Parathyroid adenoma (tissue), 2 donors: ENCODE measurements around the gene PCNX2.

Experiments
- H2AFZ ChIP-seq: fragments of 300-600 bp; sonication (generic); one replicate; pipeline ENCODE4 v1.7.0; 2017; ENCODE audit warnings: antibody characterized with exemption, mild to moderate bottlenecking
- H3K27ac ChIP-seq: fragments of 300-600 bp; sonication (generic); one replicate; pipeline ENCODE4 v1.7.0; 2017
- H3K27me3 ChIP-seq: fragments of 300-600 bp; sonication (generic); one replicate; pipeline ENCODE4 v1.7.0; 2017; ENCODE audit warnings: low read length; ENCODE audit not compliant: control insufficient read depth, insufficient read depth
- H3K36me3 ChIP-seq: fragments of 300-600 bp; sonication (generic); one replicate; pipeline ENCODE4 v1.7.0; 2017; ENCODE audit warnings: low read length; ENCODE audit not compliant: control insufficient read depth, insufficient read depth
- H3K4me1 ChIP-seq: fragments of 300-600 bp; sonication (generic); one replicate; pipeline ENCODE4 v1.7.0; 2017; ENCODE audit warnings: control low read depth
- H3K4me2 ChIP-seq: fragments of 300-600 bp; sonication (generic); one replicate; pipeline ENCODE4 v1.7.0; 2017; ENCODE audit warnings: low read length
- H3K4me3 ChIP-seq: fragments of 300-600 bp; sonication (generic); one replicate; pipeline ENCODE4 v1.7.0; 2017; ENCODE audit warnings: low read depth, low read length
- H3K79me2 ChIP-seq: fragments of 300-600 bp; sonication (generic); one replicate; pipeline ENCODE4 v1.7.0; 2017; ENCODE audit warnings: control low read depth
- H3K9ac ChIP-seq: fragments of 300-600 bp; sonication (generic); one replicate; pipeline ENCODE4 v1.7.0; 2017; ENCODE audit warnings: mild to moderate bottlenecking
- H3K9me3 ChIP-seq: fragments of 300-600 bp; sonication (generic); one replicate; pipeline ENCODE4 v1.7.0; 2017; ENCODE audit warnings: low read length; ENCODE audit not compliant: control insufficient read depth
- TF ChIP-seq, protein P1 (sequence below): fragments of 300-600 bp; sonication (generic); IDR thresholded peaks from one replicate; pipeline ENCODE4 v1.7.0; 2017; ENCODE audit warnings: antibody characterized with exemption, mild to moderate bottlenecking
- donor health status: primary hyperparathyroidism.

The PCNX2 gene

DNA sequence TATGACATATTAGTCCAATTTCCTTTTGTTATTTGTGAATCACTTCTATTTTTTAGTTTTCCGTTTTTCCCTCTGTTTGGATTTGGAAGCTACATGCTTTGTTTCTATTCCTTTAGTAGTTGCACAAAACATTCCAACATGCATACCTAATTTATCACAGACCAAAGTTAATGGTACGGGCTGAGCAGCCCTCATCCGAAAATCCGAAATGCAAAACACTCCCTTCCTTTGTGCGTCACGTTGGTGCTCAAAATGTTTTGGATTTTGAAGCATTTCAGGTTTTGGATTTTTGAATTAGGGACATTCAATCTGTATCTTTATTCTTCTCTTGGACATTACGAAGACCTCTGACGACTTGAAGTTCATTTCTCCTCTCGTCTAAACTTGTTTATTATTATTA, 124.8 kb downstream of the PCNX2 start:
- H3K4me1 ChIP-seq = no peaks in the 10 kb centered on the region

DNA sequence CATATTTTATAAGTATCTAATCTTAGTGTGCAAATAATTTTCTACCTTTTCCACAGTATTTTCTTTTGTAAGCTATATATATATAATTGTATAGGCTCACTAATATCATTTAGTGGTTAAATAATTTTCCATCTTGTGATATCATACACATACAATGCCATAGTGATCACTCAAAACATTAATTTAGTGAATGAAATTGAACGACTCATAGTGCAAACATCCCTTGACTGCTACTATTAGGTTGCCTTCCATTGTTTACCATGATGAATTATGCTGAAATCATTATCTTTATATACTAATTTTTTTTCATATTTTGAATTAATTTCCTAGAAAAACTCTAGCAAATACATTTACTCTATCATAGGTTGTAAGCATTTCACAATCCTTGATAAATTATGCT, 127.1 kb downstream of the PCNX2 start:
- H3K79me2 ChIP-seq = no peaks in the 10 kb centered on the region
- no peak overlapping the region for H3K27ac ChIP-seq
- no peak overlapping the region for H3K4me2 ChIP-seq
- H2AFZ ChIP-seq = no peak overlapping the region
- H3K4me3 ChIP-seq = no peak overlapping the region
- H3K36me3 ChIP-seq = no peaks in the 10 kb centered on the region
- no peaks in the 10 kb centered on the region for H3K4me1 ChIP-seq
- no peak overlapping the region for H3K9ac ChIP-seq
- no peaks in the 10 kb centered on the region for H3K9me3 ChIP-seq
- TF ChIP-seq, protein P1, sequence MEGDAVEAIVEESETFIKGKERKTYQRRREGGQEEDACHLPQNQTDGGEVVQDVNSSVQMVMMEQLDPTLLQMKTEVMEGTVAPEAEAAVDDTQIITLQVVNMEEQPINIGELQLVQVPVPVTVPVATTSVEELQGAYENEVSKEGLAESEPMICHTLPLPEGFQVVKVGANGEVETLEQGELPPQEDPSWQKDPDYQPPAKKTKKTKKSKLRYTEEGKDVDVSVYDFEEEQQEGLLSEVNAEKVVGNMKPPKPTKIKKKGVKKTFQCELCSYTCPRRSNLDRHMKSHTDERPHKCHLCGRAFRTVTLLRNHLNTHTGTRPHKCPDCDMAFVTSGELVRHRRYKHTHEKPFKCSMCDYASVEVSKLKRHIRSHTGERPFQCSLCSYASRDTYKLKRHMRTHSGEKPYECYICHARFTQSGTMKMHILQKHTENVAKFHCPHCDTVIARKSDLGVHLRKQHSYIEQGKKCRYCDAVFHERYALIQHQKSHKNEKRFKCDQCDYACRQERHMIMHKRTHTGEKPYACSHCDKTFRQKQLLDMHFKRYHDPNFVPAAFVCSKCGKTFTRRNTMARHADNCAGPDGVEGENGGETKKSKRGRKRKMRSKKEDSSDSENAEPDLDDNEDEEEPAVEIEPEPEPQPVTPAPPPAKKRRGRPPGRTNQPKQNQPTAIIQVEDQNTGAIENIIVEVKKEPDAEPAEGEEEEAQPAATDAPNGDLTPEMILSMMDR = no peak
- no peaks in the 10 kb centered on the region for H3K27me3 ChIP-seq

More for the DNA sequence above, 124.8 kb downstream of the PCNX2 start:
- Histone ChIP-seq H3K36me3 (no peaks in the 10 kb centered on the region), H3K79me2 (no peaks in the 10 kb centered on the region), H3K9me3 (no peaks in the 10 kb centered on the region), H3K9ac (no peak overlapping the region), H2AFZ (no peak overlapping the region), H3K4me2 (no peak overlapping the region), H3K27ac (no peak overlapping the region), H3K4me3 (no peak overlapping the region), H3K27me3 (no peaks in the 10 kb centered on the region)
- TF ChIP-seq, protein P1 = no peak

DNA sequence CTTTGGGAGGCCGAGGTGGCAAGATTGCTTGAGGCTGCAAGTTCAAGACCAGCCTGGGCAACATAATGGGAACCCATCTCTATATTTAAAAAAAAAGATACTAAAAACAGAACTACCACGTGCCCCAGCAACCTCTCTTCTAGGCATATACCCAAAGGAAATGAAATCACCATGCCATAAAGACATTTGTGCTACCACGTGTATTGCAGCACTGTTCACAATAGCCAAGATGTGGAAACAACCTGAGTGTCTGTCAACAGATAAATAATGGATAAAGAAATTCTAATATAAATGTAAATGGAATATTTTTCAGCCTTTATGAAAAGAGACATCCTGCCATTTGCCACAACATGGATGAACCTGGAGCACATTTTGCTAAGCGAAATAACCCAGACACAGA, 128.6 kb downstream of the PCNX2 start:
- no peaks in the 10 kb centered on the region for H3K9me3 ChIP-seq
- no peak overlapping the region for H3K9ac ChIP-seq
- H3K4me1 ChIP-seq = no peaks in the 10 kb centered on the region
- H3K4me3 ChIP-seq = no peak overlapping the region
- no peaks in the 10 kb centered on the region for H3K36me3 ChIP-seq
- H2AFZ ChIP-seq = no peak overlapping the region
- no peak overlapping the region for H3K27ac ChIP-seq
- no peaks in the 10 kb centered on the region for H3K27me3 ChIP-seq
- TF ChIP-seq, protein P1 = no peak
- H3K4me2 ChIP-seq = no peak overlapping the region
- no peaks in the 10 kb centered on the region for H3K79me2 ChIP-seq

DNA sequence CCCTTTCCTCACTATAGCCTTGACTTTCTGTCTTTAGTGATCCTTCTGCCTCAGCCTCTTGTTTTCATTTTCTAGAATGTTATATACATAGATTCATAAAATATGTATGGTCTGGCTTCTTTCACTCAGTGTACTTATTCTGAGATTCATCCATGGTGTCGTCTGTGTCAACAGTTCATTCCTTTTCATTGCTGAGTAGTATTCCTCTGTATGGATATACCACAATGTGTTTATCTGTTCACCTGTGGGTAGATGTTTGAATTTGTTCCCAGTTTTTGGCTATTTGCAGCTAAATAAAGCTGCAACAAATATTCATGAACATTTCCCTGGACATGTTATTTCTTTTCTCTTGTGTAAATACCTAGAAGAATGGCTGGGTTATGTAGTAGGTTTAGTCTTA, 131.8 kb downstream of the PCNX2 start:
- Histone ChIP-seq H3K79me2 (no peaks in the 10 kb centered on the region), H3K4me3 (no peak overlapping the region), H3K27me3 (no peaks in the 10 kb centered on the region), H3K9ac (no peak overlapping the region), H3K27ac (no peak overlapping the region), H3K36me3 (no peaks in the 10 kb centered on the region), H3K4me1 (no peaks in the 10 kb centered on the region), H2AFZ (no peak overlapping the region), H3K9me3 (no peaks in the 10 kb centered on the region), H3K4me2 (no peak overlapping the region)
- TF ChIP-seq, protein P1 = no peak

DNA sequence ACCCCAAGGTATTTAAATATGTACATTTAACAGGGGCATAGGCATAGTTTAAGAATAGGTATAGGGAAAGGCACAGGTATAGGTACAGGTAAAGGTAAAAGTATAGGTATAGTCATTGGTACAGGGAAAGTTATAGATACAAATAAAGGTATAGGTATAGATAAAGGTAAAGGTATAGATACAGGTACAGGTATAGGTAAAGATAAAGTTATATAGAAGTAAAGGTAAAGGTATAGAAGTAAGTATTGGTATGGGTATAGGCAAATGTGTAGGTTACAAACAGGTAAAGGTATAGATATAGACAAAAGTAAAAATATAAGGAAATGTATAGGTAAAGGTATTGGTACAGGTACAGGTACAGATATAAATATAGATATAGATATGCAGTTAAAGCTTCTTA, 137.2 kb downstream of the PCNX2 start:
- no peaks in the 10 kb centered on the region for H3K36me3 ChIP-seq
- H3K9me3 ChIP-seq = no peaks in the 10 kb centered on the region
- no peak overlapping the region for H2AFZ ChIP-seq
- H3K27ac ChIP-seq = no peak overlapping the region
- no peak overlapping the region for H3K9ac ChIP-seq
- TF ChIP-seq, protein P1 = no peak
- no peaks in the 10 kb centered on the region for H3K79me2 ChIP-seq
- no peaks in the 10 kb centered on the region for H3K27me3 ChIP-seq
- H3K4me2 ChIP-seq = no peak overlapping the region
- no peaks in the 10 kb centered on the region for H3K4me1 ChIP-seq
- no peak overlapping the region for H3K4me3 ChIP-seq
